Measurements from ENCODE around the gene BMPER.

BMPER gene

DNA sequence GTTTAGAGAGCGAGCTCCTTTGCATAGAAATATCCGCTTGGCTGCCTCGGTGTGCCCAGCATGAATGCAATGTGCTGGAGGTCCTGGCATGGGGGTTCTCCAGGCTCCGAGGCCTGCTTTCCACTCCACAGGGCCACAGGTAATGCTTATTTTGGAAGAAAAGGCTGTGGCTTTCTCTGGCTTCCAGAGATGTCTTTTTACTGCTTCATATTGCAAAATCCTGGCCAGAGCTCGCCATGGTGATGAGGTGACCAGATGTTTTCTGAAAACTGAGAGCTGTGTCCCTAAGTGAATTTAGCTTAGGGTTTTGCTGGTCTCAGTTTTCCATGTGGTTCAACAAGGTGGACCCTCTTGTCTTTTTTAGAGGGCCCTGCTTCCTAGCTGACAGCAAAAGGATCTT lies 65.2 kb downstream of the BMPER start:
- no peak for DNase-seq (ENCODE audit: low spot score)

DNA sequence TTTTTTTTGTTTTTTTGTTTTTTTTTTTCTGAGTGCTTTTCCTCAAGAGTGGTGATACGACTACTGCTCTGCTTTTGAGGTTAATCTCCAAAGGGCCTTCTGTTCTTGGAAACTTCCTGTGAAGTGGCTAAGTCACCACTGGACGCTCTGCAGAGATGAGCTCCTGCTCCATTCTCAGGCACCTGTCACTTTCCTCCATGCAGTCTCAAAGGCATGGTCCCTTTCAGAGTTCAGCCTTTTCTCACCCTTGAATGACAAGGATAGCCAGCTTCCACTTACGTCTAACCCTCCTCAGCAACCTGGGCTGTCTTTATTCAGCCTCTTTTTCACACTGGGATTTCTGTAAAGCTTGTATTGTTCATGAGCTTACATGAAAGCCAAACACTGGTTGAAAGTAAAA lies 65.8 kb downstream of the BMPER start:
- DNase-seq (ENCODE audit: low spot score): no peak

GRCh38 chr7:33973231-33974015 lies 68.1 kb downstream of the BMPER start:
- DNase-seq (ENCODE audit: low spot score): no peak

- no peak for DNase-seq (ENCODE audit: low spot score)
Measured at GRCh38 chr7:33979300-33979806, 74.0 kb downstream of the BMPER start.

DNA sequence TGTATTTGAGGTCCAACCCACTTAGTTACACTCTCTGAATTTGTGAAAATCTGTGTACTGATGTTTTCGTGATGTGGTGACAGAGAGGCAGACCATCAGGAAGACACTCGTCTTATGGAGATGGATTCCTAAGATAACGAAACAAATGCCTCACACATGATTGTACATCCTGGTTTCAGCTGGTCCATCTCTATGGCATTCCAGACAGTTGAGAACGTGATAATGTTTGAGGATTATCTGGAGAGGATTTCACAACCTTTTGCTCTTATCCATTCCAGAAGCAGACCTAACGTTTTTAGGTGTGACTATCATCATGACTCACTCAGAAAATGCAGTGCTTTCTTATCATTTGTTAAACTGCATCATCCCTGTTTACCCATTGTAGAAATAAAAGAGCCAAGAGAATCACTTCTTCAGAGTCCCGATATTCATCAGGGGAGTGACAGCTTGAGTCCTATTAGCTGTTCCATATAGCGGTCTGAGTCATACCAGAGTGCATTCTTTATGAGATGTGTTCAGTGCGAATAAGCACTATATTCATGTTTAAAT lies 74.5 kb downstream of the BMPER start:
- DNase-seq (ENCODE audit: low spot score): no peak

- no peak for DNase-seq (ENCODE audit: low spot score)
Measured at GRCh38 chr7:33981226-33981625, 75.9 kb downstream of the BMPER start.

DNA sequence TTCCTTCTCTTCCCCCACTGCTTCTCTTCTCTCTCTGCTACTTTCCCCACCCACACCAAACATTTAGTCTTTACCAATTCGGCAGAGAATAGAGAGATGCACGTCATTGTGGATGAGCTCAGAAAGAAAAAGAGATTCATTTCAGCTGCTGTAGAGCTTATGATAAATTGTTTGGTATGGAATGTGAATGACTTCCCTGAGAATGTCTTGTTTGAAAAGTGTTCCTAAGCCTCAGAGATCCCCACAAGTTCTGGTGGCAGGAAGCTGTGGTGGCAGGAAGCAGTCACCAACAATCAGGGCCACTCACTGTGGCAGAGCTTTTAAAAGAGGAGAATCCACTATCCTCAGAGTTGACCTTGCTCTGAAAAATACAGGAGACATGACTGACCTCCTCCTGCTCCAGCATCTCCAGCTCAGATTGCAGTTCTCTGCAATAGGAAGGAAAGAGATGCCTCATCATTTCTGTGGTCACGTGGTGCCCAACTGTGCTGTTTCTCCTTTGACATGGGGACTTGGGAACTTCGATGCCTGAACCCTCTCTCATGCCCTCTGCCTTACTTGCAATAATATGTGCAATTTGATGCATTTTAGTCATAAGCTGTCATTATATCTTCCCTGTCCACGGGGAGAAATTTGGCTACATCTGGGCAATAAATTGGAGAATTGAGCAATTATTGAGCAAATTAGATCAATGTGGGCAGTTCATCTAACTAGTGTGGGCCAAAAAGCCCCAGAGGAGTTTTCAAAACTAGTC lies 76.5 kb downstream of the BMPER start:
- no peak for DNase-seq (ENCODE audit: low spot score)

DNA sequence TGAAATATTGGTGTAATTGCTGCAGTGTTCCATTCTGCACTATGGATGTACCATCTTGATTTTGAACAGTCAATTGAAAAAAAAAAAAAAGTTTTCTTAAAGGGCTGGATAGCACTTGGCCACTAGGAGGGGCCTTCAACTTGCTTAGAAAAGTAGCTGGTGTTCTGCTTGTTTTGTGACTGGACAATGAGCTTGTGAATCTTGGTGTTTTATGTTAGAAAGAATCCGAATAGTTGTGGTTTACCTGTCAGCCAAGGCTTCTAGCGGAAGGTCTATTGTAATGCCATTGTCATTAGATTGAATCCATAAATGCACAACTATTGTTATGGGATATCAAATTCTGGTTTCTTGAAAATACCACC lies 77.1 kb downstream of the BMPER start:
- DNase-seq (ENCODE audit: low spot score): no peak

- no peak for DNase-seq (ENCODE audit: low spot score)
Measured at GRCh38 chr7:33986451-33986850, 81.1 kb downstream of the BMPER start.

GRCh38 chr7:33986951-33987947 lies 81.9 kb downstream of the BMPER start:
- no peak for DNase-seq (ENCODE audit: low spot score)

- no peak for DNase-seq (ENCODE audit: low spot score)
Measured at GRCh38 chr7:33996899-33997298, 91.6 kb downstream of the BMPER start.

DNA sequence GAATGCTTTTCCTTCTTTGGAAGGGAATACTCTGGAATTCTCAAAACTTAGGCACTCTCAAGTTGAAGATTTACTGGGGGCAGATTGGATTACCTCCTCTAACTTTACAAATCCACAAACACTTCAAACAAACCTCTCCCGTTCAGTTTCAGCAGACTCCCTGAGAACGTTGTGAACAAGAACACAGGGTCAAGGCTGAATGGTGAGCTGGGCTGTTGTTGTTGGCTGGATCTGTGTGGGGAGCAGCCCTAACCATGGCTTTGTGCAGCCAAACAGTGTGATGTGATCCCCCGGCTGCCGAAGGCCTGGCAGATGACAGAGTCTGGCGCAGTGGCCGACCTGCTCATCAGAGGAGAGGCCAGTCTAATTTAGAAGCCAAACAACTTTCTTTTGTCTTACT lies 93.1 kb downstream of the BMPER start:
- no peak for DNase-seq (ENCODE audit: low spot score)

DNA sequence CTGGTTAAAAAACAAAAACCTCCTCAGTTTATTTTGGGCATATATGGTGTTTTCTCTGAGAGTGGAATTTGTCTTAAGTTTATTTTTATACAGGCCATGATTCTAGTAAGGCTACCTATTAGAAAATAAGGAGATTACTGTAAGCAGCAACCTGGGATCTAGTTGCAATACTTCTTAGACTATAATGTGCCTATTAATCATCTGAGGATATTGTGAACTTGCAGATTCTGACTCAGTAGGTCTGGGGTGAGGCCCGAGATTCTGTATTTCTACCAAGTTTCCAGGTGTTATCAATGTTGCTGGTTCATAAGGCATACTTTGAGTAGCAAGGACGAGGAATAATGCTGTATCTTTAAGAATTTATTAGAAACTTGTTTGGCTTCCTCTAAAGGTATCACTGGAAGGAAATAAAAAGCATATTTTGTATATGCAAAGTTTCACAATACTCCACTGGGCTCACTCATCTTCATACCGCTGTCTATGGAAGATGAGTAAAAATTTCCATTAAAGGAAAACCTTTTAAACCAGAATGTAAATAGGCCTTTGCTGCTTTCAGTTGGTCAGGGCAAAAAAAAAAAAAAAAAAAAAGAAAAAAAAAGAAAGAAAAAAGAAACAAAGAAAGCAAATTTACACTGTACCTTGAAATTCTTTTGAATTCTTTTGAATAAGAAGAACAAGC lies 105.8 kb downstream of the BMPER start:
- DNase-seq (ENCODE audit: low spot score): no peak

DNA sequence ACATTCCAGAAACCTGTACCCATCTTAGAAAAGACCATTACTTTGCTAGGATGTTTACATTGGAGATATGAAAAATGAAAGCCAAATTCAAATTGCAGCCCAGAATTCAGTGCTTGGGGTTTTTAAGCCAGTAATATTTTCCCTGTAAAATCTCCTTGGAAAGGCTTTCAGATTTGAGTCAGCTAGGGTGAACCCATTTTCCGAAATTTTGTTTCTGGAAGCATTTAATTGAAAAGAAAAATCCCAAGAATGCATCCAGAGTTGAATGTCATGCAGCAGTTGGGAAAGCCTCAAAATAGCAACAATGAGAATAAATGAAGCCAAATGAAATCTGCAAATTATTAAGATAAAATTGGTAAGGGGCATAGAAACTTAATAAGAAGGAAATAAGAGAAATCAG lies 106.4 kb downstream of the BMPER start:
- DNase-seq (ENCODE audit: low spot score): no peak

- no peak for DNase-seq (ENCODE audit: low spot score)
Measured at GRCh38 chr7:34013421-34013820, 108.1 kb downstream of the BMPER start.

DNA sequence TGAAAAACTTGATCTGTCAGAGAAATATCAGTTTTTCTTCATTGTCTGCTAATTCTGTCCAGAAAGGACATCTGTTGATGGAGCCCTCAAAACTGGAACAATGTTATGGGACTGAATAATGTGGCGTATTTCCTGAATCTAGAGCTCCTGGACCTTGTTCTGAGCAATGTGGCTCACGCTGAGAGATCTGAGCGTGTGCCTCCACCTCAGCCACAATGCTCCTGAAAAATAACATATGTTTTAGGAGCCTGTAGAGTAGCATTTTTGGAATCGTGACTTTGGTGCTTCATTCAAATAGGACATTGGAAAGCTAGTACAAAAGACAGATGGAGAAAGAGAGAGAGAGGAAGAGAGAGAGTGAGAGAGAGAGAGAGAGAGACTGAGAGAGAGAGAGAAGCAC lies 110.3 kb downstream of the BMPER start:
- no peak for DNase-seq (ENCODE audit: low spot score)

DNA sequence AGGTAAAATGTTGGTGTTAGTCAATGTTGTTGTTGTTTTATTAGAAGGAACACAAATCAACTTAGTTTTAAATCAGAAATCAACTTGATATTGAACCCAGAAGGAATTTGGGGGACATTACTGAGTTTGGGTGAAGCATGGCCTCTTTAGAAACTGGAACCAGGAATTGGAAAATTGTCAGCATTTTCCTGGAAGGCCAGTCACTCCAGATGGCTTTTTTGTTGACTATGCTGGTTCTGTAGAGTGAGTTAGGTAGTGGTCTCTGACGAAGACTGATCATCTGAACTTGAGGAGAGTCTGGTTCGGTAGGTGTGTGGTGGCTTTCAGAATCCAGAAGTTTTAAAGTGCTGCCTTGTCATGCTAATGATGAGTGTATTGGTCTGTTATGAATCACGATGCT lies 111.5 kb downstream of the BMPER start:
- no peak for DNase-seq (ENCODE audit: low spot score)

DNA sequence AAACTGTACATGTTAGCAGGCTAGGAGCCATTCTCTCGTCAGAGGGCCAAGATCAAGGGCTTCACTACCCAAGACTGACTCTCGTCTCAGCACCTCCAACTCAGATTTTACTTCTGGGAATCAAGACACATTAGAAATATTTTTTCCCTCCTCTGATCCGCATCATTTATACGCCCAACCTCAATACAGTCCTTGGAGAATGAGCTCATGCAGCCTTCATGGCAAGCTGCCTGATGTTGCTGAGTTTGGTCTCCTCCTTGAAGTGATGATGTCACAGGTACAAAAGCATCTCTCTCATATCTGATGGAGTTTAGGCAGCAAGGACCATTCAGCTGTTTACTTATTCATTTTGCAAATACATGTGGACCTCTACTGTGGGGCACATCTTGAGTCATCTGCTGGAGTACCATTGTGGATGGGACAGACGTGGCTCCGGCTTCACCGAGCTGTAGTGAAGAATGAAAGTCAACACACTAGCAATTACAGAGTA lies 114.0 kb downstream of the BMPER start:
- DNase-seq (ENCODE audit: low spot score): no peak

- no peak for DNase-seq (ENCODE audit: low spot score)
Measured at GRCh38 chr7:34022626-34023025, 117.3 kb downstream of the BMPER start.

DNA sequence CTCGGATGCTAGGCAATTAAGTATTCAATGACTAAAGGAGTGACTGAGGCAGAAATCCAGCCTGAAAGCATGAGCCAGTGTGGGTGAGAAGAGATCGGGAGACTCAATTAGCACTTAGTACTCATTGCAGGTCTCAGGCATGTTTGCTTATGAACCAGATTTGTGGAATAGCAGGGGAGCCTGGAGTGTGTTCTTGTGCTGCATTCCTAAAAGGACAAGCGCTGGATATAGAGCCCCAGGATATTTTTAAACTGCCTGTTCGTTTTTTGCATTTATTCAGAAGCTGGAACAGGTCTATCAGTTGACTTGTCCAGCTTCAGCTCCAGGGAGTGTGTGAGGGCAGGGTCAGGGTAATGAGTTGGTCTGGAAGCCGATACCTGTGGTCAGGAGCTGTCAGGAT lies 120.3 kb downstream of the BMPER start:
- no peak for DNase-seq (ENCODE audit: low spot score)

All from CD4-positive, alpha-beta T cell treated with Interleukin-6 at 100 ng/mL for 8 hours (primary cell).